HCT116 (cell line): ENCODE results near the gene KIF5A. TPM values are rescaled to one million over a fixed set of nuclear protein-coding genes. Genes with fewer than 3 reads are reported as not detected.
"Not testable (repeated sequence)": the region's sequence is repeated elsewhere in the genome, so short reads cannot be mapped to it uniquely, and the experiment has no call there.

Source experiments
- ATAC-seq: fragments of 200-7000 bp; cut with Tn5 transposase; 2 replicates; pipeline ENCODE4 v1.9.1; 2020; ENCODE audit warnings: mild to moderate bottlenecking, moderate library complexity
- BruUV-seq: library from RNA; stranded (reverse); fragments of 400-500 nt; replicated peaks from 2 replicates; lab custom pipeline; 2021; lab: Mats Ljungman, UMichigan
- CTCF ChIA-PET: fragments of 300-600 bp; sonication (Branson Sonifier 250); formaldehyde crosslinking; loops from one replicate; lab custom pipeline; 2021; ENCODE audit warnings: antibody characterized with exemption; lab: Charles Lee
- POLR2A ChIA-PET: fragments of 300-600, 350-600 bp; sonication (Branson Sonifier 250); formaldehyde crosslinking; loops from one replicate; lab custom pipeline; 2021; ENCODE audit warnings: antibody characterized with exemption; lab: Charles Lee
- RAD21 ChIA-PET, 2 experiments: fragments of 300-600 bp; sonication (Branson Sonifier 250); formaldehyde crosslinking; loops; one replicate each; lab custom pipeline; 2023; ENCODE audit warnings: low total read pairs in 2 of 2; ENCODE audit not compliant: uncharacterized antibody in 2 of 2, unreplicated experiment in 2 of 2, low non-redundant PET in 1 of 2; lab: Charles Lee
- DNase-seq: peaks from one replicate; pipeline ENCODE4 v3.0.0-alpha.2; 2010; ENCODE audit warnings: low read depth, low spot score
- H2AFZ ChIP-seq: fragments of 200-600 bp; shearing (Covaris generic), sonication (generic); 2 replicates; pipeline ENCODE4 v1.6.1; 2017; ENCODE audit warnings: low read depth, mixed run types, mixed read lengths, antibody characterized with exemption, low read length; ENCODE audit not compliant: poor library complexity, severe bottlenecking
- H3K27ac ChIP-seq: 2 replicates; pipeline ENCODE4 v1.5.1; 2012; ENCODE audit warnings: low read depth, low read length
- H3K27me3 ChIP-seq: fragments of 200-600 bp; sonication (generic); 2 replicates; pipeline ENCODE4 v1.6.1; 2016; ENCODE audit warnings: mixed run types, low read length, mixed read lengths; ENCODE audit not compliant: insufficient read depth
- H3K36me3 ChIP-seq, 2 experiments: fragments of 200-500 bp in 1 of 2; fragments of 200-600 bp in 1 of 2; sonication (Bioruptor generic) in 1 of 2; sonication (generic) in 1 of 2; 2 replicates each; pipeline versions ENCODE4 v1.5.1 to v1.6.1; 2014 to 2016; ENCODE audit warnings: low read length in 2 of 2, inconsistent platforms in 1 of 2, mixed read lengths in 1 of 2, mixed run types in 1 of 2; ENCODE audit not compliant: insufficient read depth in 2 of 2, control insufficient read depth in 1 of 2
- H3K4me1 ChIP-seq, 2 experiments: fragments of 200-600 bp in 1 of 2; sonication (generic) in 1 of 2; 2 replicates each; pipeline versions ENCODE4 v1.5.1 to v1.6.1; 2012 to 2017; ENCODE audit warnings: low read length in 2 of 2, inconsistent platforms in 1 of 2, mild to moderate bottlenecking in 1 of 2, mixed read lengths in 1 of 2, mixed run types in 1 of 2, moderate library complexity in 1 of 2; ENCODE audit not compliant: insufficient read depth in 2 of 2, control insufficient read depth in 1 of 2
- H3K4me2 ChIP-seq: fragments of 200-600 bp; sonication (generic); 2 replicates; pipeline ENCODE4 v1.6.1; 2017; ENCODE audit warnings: mixed run types, low read length, mixed read lengths
- H3K4me3 ChIP-seq, 2 experiments: fragments of 200-600 bp in 1 of 2; sonication (generic) in 1 of 2; replicated peaks in 1 of 2; 2 replicates each; pipeline ENCODE4 v1.5.1; 2011 to 2016; ENCODE audit warnings: low read length in 2 of 2, control low read depth in 1 of 2, low read depth in 1 of 2, mild to moderate bottlenecking in 1 of 2, mixed read lengths in 1 of 2, mixed run types in 1 of 2
- H3K79me2 ChIP-seq: fragments of 200-600 bp; sonication (generic); 2 replicates; pipeline ENCODE4 v1.6.1; 2017; ENCODE audit warnings: mild to moderate bottlenecking, mixed run types, low read length, moderate library complexity, mixed read lengths; ENCODE audit not compliant: insufficient read depth
- H3K9ac ChIP-seq: fragments of 200-600 bp; sonication (generic); 2 replicates; pipeline ENCODE4 v1.6.1; 2016; ENCODE audit warnings: low read length, mixed read lengths
- H3K9me2 ChIP-seq: fragments of 200-600 bp; sonication (generic), shearing (Covaris generic); 2 replicates; pipeline ENCODE4 v1.6.1; 2017; ENCODE audit warnings: mixed run types, mild to moderate bottlenecking, moderate library complexity; ENCODE audit not compliant: insufficient read depth
- H3K9me3 ChIP-seq, 2 experiments: fragments of 200-500 bp in 1 of 2; fragments of 200-600 bp in 1 of 2; sonication (Bioruptor generic) in 1 of 2; sonication (generic) in 1 of 2; 2 replicates each; pipeline ENCODE4 v1.6.1; 2014 to 2017; ENCODE audit warnings: low read length in 2 of 2, mixed read lengths in 2 of 2, inconsistent platforms in 1 of 2, low read depth in 1 of 2, mild to moderate bottlenecking in 1 of 2, mixed run types in 1 of 2, moderate library complexity in 1 of 2; ENCODE audit not compliant: control insufficient read depth in 1 of 2, insufficient read depth in 1 of 2
- H4K20me1 ChIP-seq: fragments of 200-600 bp; sonication (generic), shearing (Covaris generic); 2 replicates; pipeline ENCODE4 v1.6.1; 2017; ENCODE audit warnings: mixed run types, mild to moderate bottlenecking, moderate library complexity; ENCODE audit not compliant: insufficient read depth
- EZH2 ChIP-seq: fragments of 200-600 bp; sonication (generic); IDR thresholded peaks from 2 replicates; pipeline ENCODE4 v1.6.1; 2017; ENCODE audit warnings: antibody characterized with exemption, mixed run types
- SIN3A ChIP-seq: IDR thresholded peaks from 2 replicates; pipeline ENCODE4 v1.6.1; 2012; ENCODE audit warnings: low read depth
- intact Hi-C: fragments of 100-400 bp; cut with micrococcal nuclease; formaldehyde crosslinking; loops from 2 replicates; pipeline ENCODE4 v1.10.0; 2022
- total RNA-seq: library from RNA; stranded (reverse); gene quantifications from one replicate; pipeline ENCODE4 v1.2.1, GENCODE V29; 2021; ENCODE audit not compliant: unreplicated experiment
- TF ChIP-seq, protein P1 (sequence below), 3 experiments: fragments of 200-600 bp in 1 of 3; sonication (generic) in 1 of 3; IDR thresholded peaks in 2 of 3; conservative IDR thresholded peaks in 1 of 3; 2 replicates each; pipeline ENCODE4 v1.5.1; 2012 to 2017; ENCODE audit warnings: low read depth in 2 of 3, low read length in 2 of 3, antibody characterized with exemption in 1 of 3, borderline replicate concordance in 1 of 3, control low read depth in 1 of 3, mild to moderate bottlenecking in 1 of 3, mixed read lengths in 1 of 3, mixed run types in 1 of 3, moderate library complexity in 1 of 3; ENCODE audit not compliant: insufficient read depth in 1 of 3
- TF ChIP-seq, protein P2 (sequence below): IDR thresholded peaks from 2 replicates; pipeline ENCODE4 v1.6.1; 2012; ENCODE audit warnings: low read depth
- TF ChIP-seq, protein P3 (sequence below): IDR thresholded peaks from 2 replicates; pipeline ENCODE4 v1.6.1; 2011; ENCODE audit warnings: mild to moderate bottlenecking, low read length, moderate library complexity; ENCODE audit not compliant: insufficient replicate concordance; ENCODE audit errors: extremely low read depth

Gene KIF5A
- total RNA-seq, 1 experiment from 2014 or later, result 5.2 TPM

DNA sequence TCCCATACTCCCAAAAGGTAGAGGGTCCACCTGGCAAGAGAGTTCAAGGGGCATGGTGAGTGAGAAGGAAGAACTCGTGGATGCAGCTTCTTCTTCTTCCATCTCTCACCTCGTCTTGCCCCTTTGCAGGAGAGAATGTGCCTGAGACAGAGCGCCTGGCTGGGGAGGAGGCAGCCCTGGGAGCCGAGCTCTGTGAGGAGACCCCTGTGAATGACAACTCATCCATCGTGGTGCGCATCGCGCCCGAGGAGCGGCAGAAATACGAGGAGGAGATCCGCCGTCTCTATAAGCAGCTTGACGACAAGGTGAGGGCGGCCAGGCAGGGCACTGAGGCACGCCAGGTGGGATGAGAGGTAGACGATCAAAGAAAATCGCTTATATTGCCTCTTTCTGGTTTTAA, 20.0 kb downstream of the KIF5A start:
- no peak overlapping the region for H3K4me2 ChIP-seq
- no peaks in the 10 kb centered on the region for H3K9me3 ChIP-seq
- ChIA-PET POLR2A (no interaction called here), RAD21 (no interaction called here), CTCF (interaction anchor here (2.6 kb wide), 1 partner anchor 13 kb away, joined by 12 read pairs; no protein-coding TSS in a partner anchor)
- DNase-seq (no peak), ATAC-seq (no peak)
- H3K27ac ChIP-seq, result no peak overlapping the region
- no peaks in the 10 kb centered on the region for H3K27me3 ChIP-seq
- H4K20me1 ChIP-seq, result no peaks in the 10 kb centered on the region
- intact Hi-C loops, result no loop called here
- peaks cover 0 to 6% of the 10 kb centered on the region in 2 experiments; a peak in 2 of 4 replicates for H3K36me3 ChIP-seq
- no peak overlapping the region for H3K9ac ChIP-seq
- no peaks in the 10 kb centered on the region for H3K4me1 ChIP-seq
- BruUV-seq, result no TSS peak
- no peaks in the 10 kb centered on the region for H3K79me2 ChIP-seq
- no peak overlapping the region for H2AFZ ChIP-seq
- H3K9me2 ChIP-seq, result no peaks in the 10 kb centered on the region
- H3K4me3 ChIP-seq, result no peak overlapping the region
- TF ChIP-seq EZH2, result no peak
- TF ChIP-seq, protein P1, sequence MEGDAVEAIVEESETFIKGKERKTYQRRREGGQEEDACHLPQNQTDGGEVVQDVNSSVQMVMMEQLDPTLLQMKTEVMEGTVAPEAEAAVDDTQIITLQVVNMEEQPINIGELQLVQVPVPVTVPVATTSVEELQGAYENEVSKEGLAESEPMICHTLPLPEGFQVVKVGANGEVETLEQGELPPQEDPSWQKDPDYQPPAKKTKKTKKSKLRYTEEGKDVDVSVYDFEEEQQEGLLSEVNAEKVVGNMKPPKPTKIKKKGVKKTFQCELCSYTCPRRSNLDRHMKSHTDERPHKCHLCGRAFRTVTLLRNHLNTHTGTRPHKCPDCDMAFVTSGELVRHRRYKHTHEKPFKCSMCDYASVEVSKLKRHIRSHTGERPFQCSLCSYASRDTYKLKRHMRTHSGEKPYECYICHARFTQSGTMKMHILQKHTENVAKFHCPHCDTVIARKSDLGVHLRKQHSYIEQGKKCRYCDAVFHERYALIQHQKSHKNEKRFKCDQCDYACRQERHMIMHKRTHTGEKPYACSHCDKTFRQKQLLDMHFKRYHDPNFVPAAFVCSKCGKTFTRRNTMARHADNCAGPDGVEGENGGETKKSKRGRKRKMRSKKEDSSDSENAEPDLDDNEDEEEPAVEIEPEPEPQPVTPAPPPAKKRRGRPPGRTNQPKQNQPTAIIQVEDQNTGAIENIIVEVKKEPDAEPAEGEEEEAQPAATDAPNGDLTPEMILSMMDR (IDR thresholded peaks at IDR 0.05 in 2 of 3, conservative IDR thresholded peaks at IDR 0.05 in 1 of 3; ENCODE audit: borderline replicate concordance in 1 of 3, insufficient read depth in 1 of 3, low read depth in 2 of 3, low read length in 2 of 3), result no peak
- TF ChIP-seq, protein P2, sequence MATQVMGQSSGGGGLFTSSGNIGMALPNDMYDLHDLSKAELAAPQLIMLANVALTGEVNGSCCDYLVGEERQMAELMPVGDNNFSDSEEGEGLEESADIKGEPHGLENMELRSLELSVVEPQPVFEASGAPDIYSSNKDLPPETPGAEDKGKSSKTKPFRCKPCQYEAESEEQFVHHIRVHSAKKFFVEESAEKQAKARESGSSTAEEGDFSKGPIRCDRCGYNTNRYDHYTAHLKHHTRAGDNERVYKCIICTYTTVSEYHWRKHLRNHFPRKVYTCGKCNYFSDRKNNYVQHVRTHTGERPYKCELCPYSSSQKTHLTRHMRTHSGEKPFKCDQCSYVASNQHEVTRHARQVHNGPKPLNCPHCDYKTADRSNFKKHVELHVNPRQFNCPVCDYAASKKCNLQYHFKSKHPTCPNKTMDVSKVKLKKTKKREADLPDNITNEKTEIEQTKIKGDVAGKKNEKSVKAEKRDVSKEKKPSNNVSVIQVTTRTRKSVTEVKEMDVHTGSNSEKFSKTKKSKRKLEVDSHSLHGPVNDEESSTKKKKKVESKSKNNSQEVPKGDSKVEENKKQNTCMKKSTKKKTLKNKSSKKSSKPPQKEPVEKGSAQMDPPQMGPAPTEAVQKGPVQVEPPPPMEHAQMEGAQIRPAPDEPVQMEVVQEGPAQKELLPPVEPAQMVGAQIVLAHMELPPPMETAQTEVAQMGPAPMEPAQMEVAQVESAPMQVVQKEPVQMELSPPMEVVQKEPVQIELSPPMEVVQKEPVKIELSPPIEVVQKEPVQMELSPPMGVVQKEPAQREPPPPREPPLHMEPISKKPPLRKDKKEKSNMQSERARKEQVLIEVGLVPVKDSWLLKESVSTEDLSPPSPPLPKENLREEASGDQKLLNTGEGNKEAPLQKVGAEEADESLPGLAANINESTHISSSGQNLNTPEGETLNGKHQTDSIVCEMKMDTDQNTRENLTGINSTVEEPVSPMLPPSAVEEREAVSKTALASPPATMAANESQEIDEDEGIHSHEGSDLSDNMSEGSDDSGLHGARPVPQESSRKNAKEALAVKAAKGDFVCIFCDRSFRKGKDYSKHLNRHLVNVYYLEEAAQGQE, result no peak
- TF ChIP-seq SIN3A, result no peak
- TF ChIP-seq, protein P3, sequence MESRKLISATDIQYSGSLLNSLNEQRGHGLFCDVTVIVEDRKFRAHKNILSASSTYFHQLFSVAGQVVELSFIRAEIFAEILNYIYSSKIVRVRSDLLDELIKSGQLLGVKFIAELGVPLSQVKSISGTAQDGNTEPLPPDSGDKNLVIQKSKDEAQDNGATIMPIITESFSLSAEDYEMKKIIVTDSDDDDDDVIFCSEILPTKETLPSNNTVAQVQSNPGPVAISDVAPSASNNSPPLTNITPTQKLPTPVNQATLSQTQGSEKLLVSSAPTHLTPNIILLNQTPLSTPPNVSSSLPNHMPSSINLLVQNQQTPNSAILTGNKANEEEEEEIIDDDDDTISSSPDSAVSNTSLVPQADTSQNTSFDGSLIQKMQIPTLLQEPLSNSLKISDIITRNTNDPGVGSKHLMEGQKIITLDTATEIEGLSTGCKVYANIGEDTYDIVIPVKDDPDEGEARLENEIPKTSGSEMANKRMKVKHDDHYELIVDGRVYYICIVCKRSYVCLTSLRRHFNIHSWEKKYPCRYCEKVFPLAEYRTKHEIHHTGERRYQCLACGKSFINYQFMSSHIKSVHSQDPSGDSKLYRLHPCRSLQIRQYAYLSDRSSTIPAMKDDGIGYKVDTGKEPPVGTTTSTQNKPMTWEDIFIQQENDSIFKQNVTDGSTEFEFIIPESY, result no peak

DNA sequence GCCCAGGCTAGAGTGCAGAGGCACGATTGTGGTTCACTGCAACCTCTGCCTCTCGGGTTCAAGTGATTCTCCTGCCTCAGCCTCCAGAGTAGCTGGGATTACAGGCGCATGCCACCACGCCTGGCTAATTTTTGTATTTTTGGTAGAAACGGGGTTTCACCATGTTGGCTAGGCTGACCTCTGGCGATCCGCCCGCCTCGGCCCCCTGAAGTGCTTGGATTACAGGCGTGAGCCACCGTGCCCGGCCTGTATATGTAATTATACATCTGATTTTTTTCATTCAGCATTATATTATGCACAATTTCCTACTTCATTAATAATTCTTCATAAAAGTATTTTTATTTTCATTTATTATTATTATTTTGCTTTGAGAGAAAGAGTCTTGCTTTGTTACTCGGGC, 20.6 kb downstream of the KIF5A start:
- CTCF ChIA-PET, result interaction anchor here (2.6 kb wide), 1 partner anchor 13 kb away, joined by 12 read pairs; no protein-coding TSS in a partner anchor
- H3K27me3 ChIP-seq, H3K27ac ChIP-seq, H3K79me2 ChIP-seq, H3K9ac ChIP-seq, intact Hi-C loops, H4K20me1 ChIP-seq, BruUV-seq, H3K4me3 ChIP-seq, ATAC-seq, RAD21 ChIA-PET, H3K4me1 ChIP-seq, H2AFZ ChIP-seq, DNase-seq, POLR2A ChIA-PET, H3K9me2 ChIP-seq, H3K9me3 ChIP-seq, H3K36me3 ChIP-seq, H3K4me2 ChIP-seq: not testable (repeated sequence)
